HEK293 (cell line): Measurements from ENCODE around the gene FES.

Source experiments
- CTCF ChIA-PET: fragments of 350-600 bp; formaldehyde crosslinking; extraction: SDS; loops from one replicate; lab custom pipeline; 2021; ENCODE audit warnings: antibody characterized with exemption; lab: Yijun Ruan, JAX
- POLR2A ChIA-PET: fragments of 300-600 bp; formaldehyde crosslinking; extraction: SDS; loops from one replicate; lab custom pipeline; 2020; ENCODE audit warnings: antibody characterized with exemption, inconsistent platforms; lab: Yijun Ruan, JAX
- H3K27ac ChIP-seq: fragments of 200-500 bp; sonication (Bioruptor generic); 2 replicates; pipeline ENCODE4 v1.5.1; 2014; ENCODE audit warnings: low read depth, low read length, control low read depth, inconsistent platforms; ENCODE audit errors: extremely low read depth
- H3K36me3 ChIP-seq, 2 experiments: fragments of 200-500 bp in 1 of 2; sonication (Bioruptor generic) in 1 of 2; 1 replicate in 1 of 2; 2 replicates in 1 of 2; pipeline ENCODE4 v1.5.1; 2014 to 2017; ENCODE audit warnings: inconsistent platforms in 2 of 2, low read length in 2 of 2; ENCODE audit not compliant: control insufficient read depth in 2 of 2, insufficient read depth in 1 of 2
- H3K4me1 ChIP-seq: fragments of 200-500 bp; sonication (Bioruptor generic); 2 replicates; pipeline ENCODE4 v1.5.1; 2014; ENCODE audit warnings: mild to moderate bottlenecking, low read length, inconsistent platforms; ENCODE audit not compliant: control insufficient read depth, insufficient read depth
- H3K4me3 ChIP-seq: 2 replicates; pipeline ENCODE4 v1.5.1; 2011; ENCODE audit warnings: low read depth, mild to moderate bottlenecking, control low read depth, low read length, moderate library complexity
- H3K9me3 ChIP-seq: fragments of 200-500 bp; sonication (Bioruptor generic); 2 replicates; pipeline ENCODE4 v1.5.1; 2014; ENCODE audit warnings: low read depth, low read length, inconsistent platforms; ENCODE audit not compliant: control insufficient read depth, insufficient read depth
- BCL11B ChIP-seq: fragments of 450-650 bp; formaldehyde crosslinking; IDR thresholded peaks from 2 replicates; pipeline ENCODE4 v1.5.1; 2016; ENCODE audit warnings: low read depth, missing biosample characterization, missing genetic modification characterization
- INSM2 ChIP-seq: fragments of 450-650 bp; formaldehyde crosslinking; IDR thresholded peaks from 2 replicates; pipeline ENCODE4 v1.5.1; 2016; ENCODE audit warnings: missing biosample characterization, missing genetic modification characterization
- TCF7L2 ChIP-seq: IDR thresholded peaks from 2 replicates; pipeline ENCODE4 v1.6.1; 2011; ENCODE audit warnings: low read depth, mild to moderate bottlenecking, inconsistent platforms, low read length, moderate library complexity, borderline replicate concordance
- ZBTB8A ChIP-seq: fragments of 450-650 bp; formaldehyde crosslinking; IDR thresholded peaks from 2 replicates; pipeline ENCODE4 v1.5.1; 2016; ENCODE audit warnings: missing biosample characterization, missing genetic modification characterization
- ZNF175 ChIP-seq: fragments of 450-650 bp; formaldehyde crosslinking; IDR thresholded peaks from 2 replicates; pipeline ENCODE4 v1.5.1; 2016; ENCODE audit warnings: missing biosample characterization, missing genetic modification characterization
- ZNF19 ChIP-seq: fragments of 450-650 bp; formaldehyde crosslinking; IDR thresholded peaks from 2 replicates; pipeline ENCODE4; 2016; ENCODE audit warnings: missing biosample characterization, missing genetic modification characterization, low read depth
- ZNF280D ChIP-seq: fragments of 450-650 bp; formaldehyde crosslinking; IDR thresholded peaks from 2 replicates; pipeline ENCODE4 v1.5.1; 2016; ENCODE audit warnings: missing biosample characterization, missing genetic modification characterization
- ZNF513 ChIP-seq: fragments of 450-650 bp; IDR thresholded peaks from 2 replicates; pipeline ENCODE4 v1.5.1; 2018; ENCODE audit warnings: missing biosample characterization, missing genetic modification characterization
- ZNF518A ChIP-seq: fragments of 450-650 bp; formaldehyde crosslinking; conservative IDR thresholded peaks from 2 replicates; pipeline ENCODE4 v1.5.1; 2016; ENCODE audit warnings: low read depth, missing biosample characterization, missing genetic modification characterization
- ZNF548 ChIP-seq: fragments of 450-650 bp; formaldehyde crosslinking; IDR thresholded peaks from 2 replicates; pipeline ENCODE4 v1.5.1; 2016; ENCODE audit warnings: missing biosample characterization, missing genetic modification characterization
- ZNF623 ChIP-seq: fragments of 450-650 bp; formaldehyde crosslinking; IDR thresholded peaks from 2 replicates; pipeline ENCODE4 v1.5.1; 2016; ENCODE audit warnings: missing biosample characterization, missing genetic modification characterization
- ZNF830 ChIP-seq: fragments of 450-650 bp; IDR thresholded peaks from 2 replicates; pipeline ENCODE4 v1.5.0; 2018; ENCODE audit warnings: missing biosample characterization, missing genetic modification characterization, low read depth, mild to moderate bottlenecking, moderate library complexity
- TF ChIP-seq, protein P1 (sequence below): fragments of 450-650 bp; formaldehyde crosslinking; IDR thresholded peaks from 2 replicates; pipeline ENCODE4 v1.5.1; 2017; ENCODE audit warnings: missing biosample characterization, missing genetic modification characterization
- TF ChIP-seq, protein P2 (sequence below): fragments of 450-650 bp; formaldehyde crosslinking; IDR thresholded peaks from 2 replicates; pipeline ENCODE4 v1.5.1; 2017; ENCODE audit warnings: missing biosample characterization, missing genetic modification characterization
- TF ChIP-seq, protein P3 (sequence below): fragments of 450-650 bp; formaldehyde crosslinking; IDR thresholded peaks from 2 replicates; pipeline ENCODE4 v1.5.1; 2016; ENCODE audit warnings: missing biosample characterization, missing genetic modification characterization
- TF ChIP-seq, protein P4 (sequence below): fragments of 450-650 bp; IDR thresholded peaks from 2 replicates; pipeline ENCODE4 v1.5.1; 2018; ENCODE audit warnings: missing biosample characterization, mild to moderate bottlenecking, missing genetic modification characterization

Gene FES

GRCh38 chr15:90902040-90902839, 17.9 kb downstream of the FES start:
- Histone ChIP-seq H3K4me1 (peaks cover 13% of the 10 kb centered on the region), H3K27ac (peak overlapping the region; percentile 98)
- CTCF ChIA-PET: interaction anchor here (0.5 to 8.3 kb wide), 18 partner anchors 10 to 1167 kb away, joined by 3 to 126 read pairs (median 3); partner anchors contain the start of genes HDDC3, RCCD1 and UNC45A
- TF ChIP-seq ZNF623 (tag by site-specific recombination) (no peak), ZNF830 (tag by site-specific recombination) (no peak), ZBTB8A (tag by site-specific recombination) (peak; percentile 93), ZNF513 (tag by site-specific recombination) (no peak), TCF7L2 (no peak), ZNF518A (tag by site-specific recombination) (no peak), INSM2 (tag by site-specific recombination) (peak; percentile 81), BCL11B (tag by site-specific recombination) (peak; percentile 33; the same call in 1 of the 2 replicates), ZNF19 (tag by site-specific recombination) (no peak), ZNF280D (tag by site-specific recombination) (no peak), ZNF548 (tag by site-specific recombination) (no peak), ZNF175 (no peak)
- TF ChIP-seq, protein P1, sequence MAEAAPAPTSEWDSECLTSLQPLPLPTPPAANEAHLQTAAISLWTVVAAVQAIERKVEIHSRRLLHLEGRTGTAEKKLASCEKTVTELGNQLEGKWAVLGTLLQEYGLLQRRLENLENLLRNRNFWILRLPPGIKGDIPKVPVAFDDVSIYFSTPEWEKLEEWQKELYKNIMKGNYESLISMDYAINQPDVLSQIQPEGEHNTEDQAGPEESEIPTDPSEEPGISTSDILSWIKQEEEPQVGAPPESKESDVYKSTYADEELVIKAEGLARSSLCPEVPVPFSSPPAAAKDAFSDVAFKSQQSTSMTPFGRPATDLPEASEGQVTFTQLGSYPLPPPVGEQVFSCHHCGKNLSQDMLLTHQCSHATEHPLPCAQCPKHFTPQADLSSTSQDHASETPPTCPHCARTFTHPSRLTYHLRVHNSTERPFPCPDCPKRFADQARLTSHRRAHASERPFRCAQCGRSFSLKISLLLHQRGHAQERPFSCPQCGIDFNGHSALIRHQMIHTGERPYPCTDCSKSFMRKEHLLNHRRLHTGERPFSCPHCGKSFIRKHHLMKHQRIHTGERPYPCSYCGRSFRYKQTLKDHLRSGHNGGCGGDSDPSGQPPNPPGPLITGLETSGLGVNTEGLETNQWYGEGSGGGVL: no peak
- TF ChIP-seq, protein P2, sequence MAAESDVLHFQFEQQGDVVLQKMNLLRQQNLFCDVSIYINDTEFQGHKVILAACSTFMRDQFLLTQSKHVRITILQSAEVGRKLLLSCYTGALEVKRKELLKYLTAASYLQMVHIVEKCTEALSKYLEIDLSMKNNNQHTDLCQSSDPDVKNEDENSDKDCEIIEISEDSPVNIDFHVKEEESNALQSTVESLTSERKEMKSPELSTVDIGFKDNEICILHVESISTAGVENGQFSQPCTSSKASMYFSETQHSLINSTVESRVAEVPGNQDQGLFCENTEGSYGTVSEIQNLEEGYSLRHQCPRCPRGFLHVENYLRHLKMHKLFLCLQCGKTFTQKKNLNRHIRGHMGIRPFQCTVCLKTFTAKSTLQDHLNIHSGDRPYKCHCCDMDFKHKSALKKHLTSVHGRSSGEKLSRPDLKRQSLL: no peak
- TF ChIP-seq, protein P3, sequence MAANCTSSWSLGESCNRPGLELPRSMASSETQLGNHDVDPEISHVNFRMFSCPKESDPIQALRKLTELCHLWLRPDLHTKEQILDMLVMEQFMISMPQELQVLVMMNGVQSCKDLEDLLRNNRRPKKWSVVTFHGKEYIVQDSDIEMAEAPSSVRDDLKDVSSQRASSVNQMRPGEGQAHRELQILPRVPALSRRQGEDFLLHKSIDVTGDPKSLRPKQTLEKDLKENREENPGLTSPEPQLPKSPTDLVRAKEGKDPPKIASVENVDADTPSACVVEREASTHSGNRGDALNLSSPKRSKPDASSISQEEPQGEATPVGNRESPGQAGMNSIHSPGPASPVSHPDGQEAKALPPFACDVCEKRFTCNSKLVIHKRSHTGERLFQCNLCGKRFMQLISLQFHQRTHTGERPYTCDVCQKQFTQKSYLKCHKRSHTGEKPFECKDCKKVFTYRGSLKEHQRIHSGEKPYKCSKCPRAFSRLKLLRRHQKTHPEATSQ: no peak
- TF ChIP-seq, protein P4, sequence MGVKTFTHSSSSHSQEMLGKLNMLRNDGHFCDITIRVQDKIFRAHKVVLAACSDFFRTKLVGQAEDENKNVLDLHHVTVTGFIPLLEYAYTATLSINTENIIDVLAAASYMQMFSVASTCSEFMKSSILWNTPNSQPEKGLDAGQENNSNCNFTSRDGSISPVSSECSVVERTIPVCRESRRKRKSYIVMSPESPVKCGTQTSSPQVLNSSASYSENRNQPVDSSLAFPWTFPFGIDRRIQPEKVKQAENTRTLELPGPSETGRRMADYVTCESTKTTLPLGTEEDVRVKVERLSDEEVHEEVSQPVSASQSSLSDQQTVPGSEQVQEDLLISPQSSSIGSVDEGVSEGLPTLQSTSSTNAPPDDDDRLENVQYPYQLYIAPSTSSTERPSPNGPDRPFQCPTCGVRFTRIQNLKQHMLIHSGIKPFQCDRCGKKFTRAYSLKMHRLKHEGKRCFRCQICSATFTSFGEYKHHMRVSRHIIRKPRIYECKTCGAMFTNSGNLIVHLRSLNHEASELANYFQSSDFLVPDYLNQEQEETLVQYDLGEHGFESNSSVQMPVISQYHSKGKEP (tag by site-specific recombination): 0 out of 2 replicates have a peak, but pooled peaks have one; percentile 15

More at GRCh38 chr15:90902040-90902839, 17.9 kb downstream of the FES start:
- Histone ChIP-seq H3K36me3 (peaks cover 13 to 27% of the 10 kb centered on the region in 2 experiments), H3K9me3 (no peaks in the 10 kb centered on the region), H3K4me3 (peak overlapping the region; percentile 74)
- POLR2A ChIA-PET: interaction anchor here (0.5 to 3.8 kb wide), 14 partner anchors 9 to 513 kb away, joined by 3 to 88 read pairs (median 5); partner anchors contain the start of genes BLM, HDDC3, PRC1 and RCCD1
